Thyroid gland (tissue), 4 donors: ENCODE results near the gene POU2F2.

ENCODE experiments used
- CTCF ChIP-seq, 6 experiments: fragments of 200-600 bp in 3 of 6; fragments of 450-650 bp in 3 of 6; sonication (generic) in 3 of 6; IDR thresholded peaks; one replicate each; pipeline ENCODE4 v1.5.1; 2016 to 2019; ENCODE audit warnings: antibody characterized with exemption in 6 of 6, mild to moderate bottlenecking in 2 of 6, inconsistent platforms in 1 of 6, moderate library complexity in 1 of 6
- POLR2A ChIP-seq, 2 donors: fragments of 450-650 bp; IDR thresholded peaks; one replicate each; pipeline ENCODE4 v1.6.1; 2017; ENCODE audit warnings: antibody characterized with exemption in 2 of 2, mild to moderate bottlenecking in 2 of 2, moderate library complexity in 1 of 2

DNA sequence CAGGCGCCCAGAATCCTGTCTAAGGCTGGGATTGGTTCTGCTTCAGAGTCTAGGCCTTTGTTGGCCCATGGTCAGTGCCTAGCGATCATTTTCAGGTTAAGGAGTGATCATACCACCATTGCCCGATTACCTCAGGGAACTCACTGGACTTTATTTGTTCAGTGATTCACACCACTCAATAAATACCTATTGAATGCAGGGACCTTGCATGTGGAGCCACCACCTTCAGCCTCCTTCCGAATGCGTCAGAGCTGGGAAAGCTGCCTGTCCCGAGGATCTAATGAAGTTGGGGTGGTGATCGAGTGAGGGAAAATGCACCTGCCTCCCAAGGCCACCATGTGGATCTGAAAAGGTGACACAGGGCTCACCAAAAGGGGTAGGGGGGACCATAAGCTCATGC is 40.0 kb upstream of the POU2F2 start:
- TF ChIP-seq CTCF (IDR thresholded peaks at IDR 0.05) (no peak), POLR2A (IDR thresholded peaks at IDR 0.05) (no peak)
